Measurements from ENCODE around the gene KHSRP.
"Not testable (repeated sequence)": the region's sequence is repeated elsewhere in the genome, so short reads cannot be mapped to it uniquely, and the experiment has no call there.

Gene KHSRP

GRCh38 chr19:6416658-6417405 is 7.8 kb downstream of the KHSRP start:
- DNase-seq, result no peak

GRCh38 chr19:6415591-6416190 is 8.9 kb downstream of the KHSRP start:
- no peak for DNase-seq

- no peak for DNase-seq
Measured at GRCh38 chr19:6414793-6415590, 9.6 kb downstream of the KHSRP start.

- no peak for DNase-seq
Measured at GRCh38 chr19:6413721-6414643, 10.6 kb downstream of the KHSRP start.

GRCh38 chr19:6413291-6413690 is 11.3 kb downstream of the KHSRP start:
- DNase-seq, result no peak

- no peak for DNase-seq
Measured at GRCh38 chr19:6412447-6413091, 12.0 kb downstream of the KHSRP start.

GRCh38 chr19:6412061-6412446 is 12.6 kb downstream of the KHSRP start:
- no peak for DNase-seq

GRCh38 chr19:6409346-6409745 is 15.3 kb downstream of the KHSRP start:
- no peak for DNase-seq

- no peak for DNase-seq
Measured at GRCh38 chr19:6406401-6406800, 18.2 kb downstream of the KHSRP start.

- no peak for DNase-seq
Measured at GRCh38 chr19:6402837-6403608, 21.6 kb downstream of the KHSRP start.

- DNase-seq, result no peak
Measured at GRCh38 chr19:6402058-6402457, 22.6 kb downstream of the KHSRP start.

- DNase-seq, result not testable (repeated sequence)
Measured at GRCh38 chr19:6400062-6400944, 24.3 kb downstream of the KHSRP start.

- DNase-seq, result no peak
Measured at GRCh38 chr19:6396305-6396704, 28.3 kb downstream of the KHSRP start.

GRCh38 chr19:6394831-6395230 is 29.8 kb downstream of the KHSRP start:
- DNase-seq, result no peak

GRCh38 chr19:6393983-6394412 is 30.6 kb downstream of the KHSRP start:
- no peak for DNase-seq

- DNase-seq, result no peak
Measured at GRCh38 chr19:6393074-6393982, 31.3 kb downstream of the KHSRP start, which contains the start of gene GTF2F1. TSS of gene GTF2F1 (minus strand) at chr19:6393164. CDS start at chr19:6392995, 169 bp downstream.

- DNase-seq, result no peak
Measured at GRCh38 chr19:6392221-6393073, 32.2 kb downstream of the KHSRP start.

GRCh38 chr19:6387372-6387771 is 37.2 kb downstream of the KHSRP start:
- DNase-seq, result no peak
